Measurements from ENCODE around the gene PEX11G. TPM values are rescaled to one million over a fixed set of nuclear protein-coding genes. Genes with fewer than 3 reads are reported as not detected.

Gene PEX11G
- total RNA-seq, 1 experiment from 2014 or later, result 2.8 TPM

DNA sequence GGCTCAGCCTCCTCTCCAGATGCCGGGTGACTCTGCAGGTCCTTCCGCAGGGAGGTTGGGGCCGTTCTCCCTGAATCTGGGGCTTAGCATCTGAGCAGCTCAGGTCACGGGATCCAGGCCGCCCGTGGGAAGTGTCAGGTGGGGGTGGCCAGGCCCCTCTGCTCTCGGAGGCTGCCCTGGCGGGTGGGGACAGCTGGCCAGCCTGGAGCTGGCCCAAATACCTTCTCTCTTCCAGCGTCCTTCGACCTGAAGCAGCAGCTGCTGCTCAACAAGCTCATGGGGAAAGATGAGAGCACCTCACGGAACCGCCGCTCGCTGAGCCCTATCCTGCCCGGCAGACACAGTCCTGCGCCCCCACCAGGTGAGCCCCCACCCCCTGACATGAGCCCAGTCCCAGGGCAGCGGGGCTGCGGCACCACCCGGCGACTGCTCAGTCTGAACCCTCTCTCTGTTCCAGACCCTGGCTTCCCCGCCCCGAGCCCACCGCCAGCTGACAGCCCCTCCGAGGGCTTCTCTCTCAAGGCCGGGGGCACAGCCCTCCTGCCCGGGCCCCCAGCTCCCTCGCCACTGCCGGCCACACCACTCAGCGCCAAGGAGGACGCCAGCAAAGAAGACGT lies 19.1 kb downstream of the PEX11G start:
- TF ChIP-seq, protein P1, sequence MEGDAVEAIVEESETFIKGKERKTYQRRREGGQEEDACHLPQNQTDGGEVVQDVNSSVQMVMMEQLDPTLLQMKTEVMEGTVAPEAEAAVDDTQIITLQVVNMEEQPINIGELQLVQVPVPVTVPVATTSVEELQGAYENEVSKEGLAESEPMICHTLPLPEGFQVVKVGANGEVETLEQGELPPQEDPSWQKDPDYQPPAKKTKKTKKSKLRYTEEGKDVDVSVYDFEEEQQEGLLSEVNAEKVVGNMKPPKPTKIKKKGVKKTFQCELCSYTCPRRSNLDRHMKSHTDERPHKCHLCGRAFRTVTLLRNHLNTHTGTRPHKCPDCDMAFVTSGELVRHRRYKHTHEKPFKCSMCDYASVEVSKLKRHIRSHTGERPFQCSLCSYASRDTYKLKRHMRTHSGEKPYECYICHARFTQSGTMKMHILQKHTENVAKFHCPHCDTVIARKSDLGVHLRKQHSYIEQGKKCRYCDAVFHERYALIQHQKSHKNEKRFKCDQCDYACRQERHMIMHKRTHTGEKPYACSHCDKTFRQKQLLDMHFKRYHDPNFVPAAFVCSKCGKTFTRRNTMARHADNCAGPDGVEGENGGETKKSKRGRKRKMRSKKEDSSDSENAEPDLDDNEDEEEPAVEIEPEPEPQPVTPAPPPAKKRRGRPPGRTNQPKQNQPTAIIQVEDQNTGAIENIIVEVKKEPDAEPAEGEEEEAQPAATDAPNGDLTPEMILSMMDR (conservative IDR thresholded peaks at IDR 0.05), result no peak
- Histone ChIP-seq H2BK120ac (ENCODE audit: low read depth, low read length, poor library complexity, severe bottlenecking) (no peak overlapping the region), H3K23me2 (ENCODE audit: insufficient read length, low read depth, low read length, poor library complexity, severe bottlenecking) (no peaks in the 10 kb centered on the region), H2AFZ (ENCODE audit: low read length) (no peak overlapping the region), H3K27ac (ENCODE audit: insufficient read length, low read depth, low read length) (no peak overlapping the region), H2BK5ac (ENCODE audit: insufficient read length, low read length) (no peak overlapping the region), H4K8ac (replicated peaks; ENCODE audit: insufficient read length, low read depth, low read length) (no peak overlapping the region), H3K9me3 (ENCODE audit: control insufficient read depth, low read depth, low read length) (no peaks in the 10 kb centered on the region), H3K9ac (ENCODE audit: extremely low read depth, insufficient read length, low read length) (no peak overlapping the region), H2BK15ac (ENCODE audit: low read depth, low read length) (no peak overlapping the region), H3T11ph (ENCODE audit: low read length) (no peak overlapping the region), H3K56ac (ENCODE audit: insufficient read length, low read depth, low read length) (no peak overlapping the region), H3K4ac (ENCODE audit: low read depth, low read length) (no peak overlapping the region), H2BK20ac (ENCODE audit: low read depth, low read length, poor library complexity, severe bottlenecking) (no peak overlapping the region), H3K23ac (ENCODE audit: insufficient read length, low read depth, low read length) (no peak overlapping the region), H4K5ac (ENCODE audit: insufficient read length, low read depth, low read length) (no peak overlapping the region), H3K79me1 (ENCODE audit: insufficient read depth, low read depth, low read length, poor library complexity, severe bottlenecking) (no peaks in the 10 kb centered on the region), H2BK12ac (ENCODE audit: insufficient read length, low read depth, low read length) (no peak overlapping the region), H3K4me1 (ENCODE audit: insufficient read depth, low read length) (no peaks in the 10 kb centered on the region), H4K91ac (ENCODE audit: insufficient read length, low read depth, low read length) (no peak overlapping the region), H3K4me2 (ENCODE audit: insufficient read depth, insufficient read length, low read length) (no peak overlapping the region), H3K14ac (ENCODE audit: insufficient read depth, low read length) (no peak overlapping the region), H4K20me1 (ENCODE audit: control insufficient read depth, insufficient read depth, insufficient read length) (no peaks in the 10 kb centered on the region), H3K79me2 (ENCODE audit: insufficient read depth, low read length) (no peaks in the 10 kb centered on the region), H3K27me3 (ENCODE audit: insufficient read depth, low read length) (no peaks in the 10 kb centered on the region), H3K18ac (ENCODE audit: insufficient read length, low read depth, low read length) (no peak overlapping the region), H2AK5ac (ENCODE audit: insufficient read length, low read length) (no peak overlapping the region)
- no peak overlapping the region for H3K27ac Mint-ChIP-seq
- H3K27me3 Mint-ChIP-seq (ENCODE audit: low read depth), result no peaks in the 10 kb centered on the region
- no peaks in the 10 kb centered on the region for H3K9me3 Mint-ChIP-seq
- H3K36me3 Mint-ChIP-seq (ENCODE audit: insufficient read depth in 1 of 3, low read depth in 3 of 3), result peaks cover 2 to 19% (median 13%) of the 10 kb centered on the region in 3 experiments; a peak in 6 of 7 replicates
- no CpG with 5 or more reads among the region's 31 CpGs for WGBS (ENCODE audit: extremely low coverage, insufficient read length, low lambda C conversion rate)
- no peaks in the 10 kb centered on the region for H3K4me1 Mint-ChIP-seq
- no peak overlapping the region for H3K4me3 Mint-ChIP-seq
- DNase-seq, result no peak

All from H9 (cell line).